K562 (cell line): ENCODE results near the gene RALA.

ENCODE experiments used
- HDAC2 ChIP-seq: fragments of 450-650 bp; IDR thresholded peaks from 2 replicates; pipeline ENCODE4 v1.6.1; 2016; ENCODE audit warnings: mild to moderate bottlenecking
- HDAC6 ChIP-seq: IDR thresholded peaks from 2 replicates; pipeline ENCODE4 v1.6.1; 2012; ENCODE audit warnings: low read depth, mild to moderate bottlenecking, control low read depth, inconsistent platforms, low read length, moderate library complexity
- POLR2AphosphoS5 ChIP-seq: IDR thresholded peaks from 2 replicates; pipeline ENCODE4 v1.6.1; 2011; ENCODE audit warnings: mild to moderate bottlenecking, low read depth, low read length, moderate library complexity; ENCODE audit not compliant: control insufficient read depth, insufficient read depth
- SRSF3 ChIP-seq: fragments of 200-400 bp; formaldehyde crosslinking; IDR thresholded peaks from 2 replicates; pipeline ENCODE4 v1.6.1; 2016; ENCODE audit warnings: mild to moderate bottlenecking, low read length, moderate library complexity; ENCODE audit not compliant: insufficient read depth
- TAF1 ChIP-seq: IDR thresholded peaks from 2 replicates; pipeline ENCODE4 v1.6.1; 2011; ENCODE audit warnings: mild to moderate bottlenecking, low read length, moderate library complexity; ENCODE audit not compliant: insufficient read depth, control insufficient read depth, severe bottlenecking; ENCODE audit errors: extremely low read depth
- XRCC5 ChIP-seq: fragments of 200-400 bp; formaldehyde crosslinking; IDR thresholded peaks from 2 replicates; pipeline ENCODE4 v1.6.1; 2017; ENCODE audit warnings: low read depth, mild to moderate bottlenecking, low read length
- TF ChIP-seq, protein P1 (sequence below): sonication (generic); formaldehyde crosslinking; IDR thresholded peaks from 2 replicates; pipeline ENCODE4 v1.8.0; 2022; ENCODE audit warnings: missing genetic modification reagents, mild to moderate bottlenecking, borderline replicate concordance
- TF ChIP-seq, protein P2 (sequence below): fragments of 250-450 bp; sonication (Bioruptor Pico); IDR thresholded peaks from 2 replicates; pipeline ENCODE4 v1.4.0; 2020

- no peak for TF ChIP-seq HDAC2
- TF ChIP-seq, protein P1, sequence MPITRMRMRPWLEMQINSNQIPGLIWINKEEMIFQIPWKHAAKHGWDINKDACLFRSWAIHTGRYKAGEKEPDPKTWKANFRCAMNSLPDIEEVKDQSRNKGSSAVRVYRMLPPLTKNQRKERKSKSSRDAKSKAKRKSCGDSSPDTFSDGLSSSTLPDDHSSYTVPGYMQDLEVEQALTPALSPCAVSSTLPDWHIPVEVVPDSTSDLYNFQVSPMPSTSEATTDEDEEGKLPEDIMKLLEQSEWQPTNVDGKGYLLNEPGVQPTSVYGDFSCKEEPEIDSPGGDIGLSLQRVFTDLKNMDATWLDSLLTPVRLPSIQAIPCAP (CRISPR knock-in tag), result no peak
- no peak for TF ChIP-seq XRCC5
- TF ChIP-seq TAF1, result no peak
- TF ChIP-seq, protein P2, sequence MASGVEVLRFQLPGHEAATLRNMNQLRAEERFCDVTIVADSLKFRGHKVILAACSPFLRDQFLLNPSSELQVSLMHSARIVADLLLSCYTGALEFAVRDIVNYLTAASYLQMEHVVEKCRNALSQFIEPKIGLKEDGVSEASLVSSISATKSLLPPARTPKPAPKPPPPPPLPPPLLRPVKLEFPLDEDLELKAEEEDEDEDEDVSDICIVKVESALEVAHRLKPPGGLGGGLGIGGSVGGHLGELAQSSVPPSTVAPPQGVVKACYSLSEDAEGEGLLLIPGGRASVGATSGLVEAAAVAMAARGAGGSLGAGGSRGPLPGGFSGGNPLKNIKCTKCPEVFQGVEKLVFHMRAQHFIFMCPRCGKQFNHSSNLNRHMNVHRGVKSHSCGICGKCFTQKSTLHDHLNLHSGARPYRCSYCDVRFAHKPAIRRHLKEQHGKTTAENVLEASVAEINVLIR, result no peak
- TF ChIP-seq HDAC6, result no peak
- no peak for TF ChIP-seq POLR2AphosphoS5
- TF ChIP-seq SRSF3, result no peak
Observed at GRCh38 chr7:39577229-39577874, 46.0 kb upstream of the RALA start.
